Naive B cell (primary cell): ENCODE measurements around the gene FBXL7. TPM values are rescaled to one million over a fixed set of nuclear protein-coding genes. Genes with fewer than 3 reads are reported as not detected.

Experiments
- ATAC-seq, 2 donors: fragments of 150-1000 bp; cut with Tn5 transposase; 2 replicates each; pipeline ENCODE4 v1.10.0; 2021; ENCODE audit warnings: low read depth in 2 of 2, mild to moderate bottlenecking in 2 of 2, moderate library complexity in 2 of 2
- DNase-seq: peaks from one replicate; pipeline ENCODE4 v3.0.0; 2022
- H3K27ac Mint-ChIP-seq, 6 donors: one replicate each; pipeline ENCODE4 v1.8.0; 2020 to 2022; ENCODE audit warnings: mild to moderate bottlenecking in 6 of 6, mixed read lengths in 6 of 6, moderate library complexity in 5 of 6, inconsistent platforms in 2 of 6
- H3K27me3 Mint-ChIP-seq, 3 donors: one replicate each; pipeline ENCODE4 v1.8.0; 2021 to 2022; ENCODE audit warnings: mixed read lengths in 3 of 3, mild to moderate bottlenecking in 1 of 3
- H3K36me3 Mint-ChIP-seq, 2 donors: one replicate each; pipeline ENCODE4 v1.8.0; 2020 to 2022; ENCODE audit warnings: mixed read lengths in 2 of 2, inconsistent platforms in 1 of 2, mild to moderate bottlenecking in 1 of 2
- H3K4me1 Mint-ChIP-seq, 3 donors: one replicate each; pipeline ENCODE4 v1.8.0; 2020 to 2022; ENCODE audit warnings: mixed read lengths in 3 of 3, inconsistent platforms in 1 of 3, mild to moderate bottlenecking in 1 of 3, moderate library complexity in 1 of 3
- H3K4me3 Mint-ChIP-seq, 8 donors: one replicate each; pipeline ENCODE4 v1.8.0; 2020 to 2022; ENCODE audit warnings: mild to moderate bottlenecking in 8 of 8, mixed read lengths in 8 of 8, moderate library complexity in 8 of 8, inconsistent platforms in 2 of 8
- H3K9me3 Mint-ChIP-seq, 7 donors: one replicate each; pipeline ENCODE4 v1.8.0; 2020 to 2022; ENCODE audit warnings: mixed read lengths in 7 of 7, mild to moderate bottlenecking in 5 of 7, inconsistent platforms in 2 of 7, moderate library complexity in 1 of 7
- polyA plus RNA-seq, 6 donors: library from polyadenylated mRNA; unstranded; fragments of 300-500 nt; fragmentation: Illumina TruSeq; gene quantifications; one replicate each; pipeline ENCODE4 v1.2.3, GENCODE V29; 2021; ENCODE audit warnings: low read depth in 6 of 6

FBXL7 gene
- polyA plus RNA-seq, 6 donors from 2014 or later = not detected

- DNase-seq (no peak), ATAC-seq (no peak)
- Mint-ChIP-seq H3K9me3 (peaks cover 0 to 11% (median 3%) of the 10 kb centered on the region in 7 donors), H3K27ac (no peak overlapping the region), H3K4me1 (no peaks in the 10 kb centered on the region), H3K36me3 (no peaks in the 10 kb centered on the region), H3K27me3 (no peaks in the 10 kb centered on the region), H3K4me3 (no peak overlapping the region)
Measured at GRCh38 chr5:15959370-15960164, 459.6 kb downstream of the FBXL7 start.

GRCh38 chr5:15966066-15966640 lies 466.2 kb downstream of the FBXL7 start:
- ATAC-seq (no peak), DNase-seq (no peak)
- H3K4me1 Mint-ChIP-seq = no peaks in the 10 kb centered on the region
- no peak overlapping the region for H3K27ac Mint-ChIP-seq
- H3K9me3 Mint-ChIP-seq = peaks cover 0 to 12% (median 5%) of the 10 kb centered on the region in 7 donors
- no peaks in the 10 kb centered on the region for H3K27me3 Mint-ChIP-seq
- no peaks in the 10 kb centered on the region for H3K36me3 Mint-ChIP-seq
- H3K4me3 Mint-ChIP-seq = no peak overlapping the region

- ATAC-seq (no peak), DNase-seq (no peak)
- no peaks in the 10 kb centered on the region for H3K4me1 Mint-ChIP-seq
- H3K27me3 Mint-ChIP-seq = no peaks in the 10 kb centered on the region
- no peak overlapping the region for H3K4me3 Mint-ChIP-seq
- peaks cover 0 to 11% (median 5%) of the 10 kb centered on the region in 7 donors for H3K9me3 Mint-ChIP-seq
- H3K36me3 Mint-ChIP-seq = no peaks in the 10 kb centered on the region
- H3K27ac Mint-ChIP-seq = no peak overlapping the region
Measured at GRCh38 chr5:15966651-15967050, 466.7 kb downstream of the FBXL7 start.

- Mint-ChIP-seq H3K27ac (no peak overlapping the region), H3K36me3 (no peaks in the 10 kb centered on the region), H3K9me3 (peaks cover 0 to 16% (median 5%) of the 10 kb centered on the region in 7 donors), H3K27me3 (no peaks in the 10 kb centered on the region), H3K4me3 (no peak overlapping the region), H3K4me1 (no peaks in the 10 kb centered on the region)
- no peak for DNase-seq
- ATAC-seq = no peak
Measured at GRCh38 chr5:15968993-15969392, 469.0 kb downstream of the FBXL7 start.

GRCh38 chr5:15977851-15978250 lies 477.9 kb downstream of the FBXL7 start:
- ATAC-seq (no peak), DNase-seq (no peak)
- no peaks in the 10 kb centered on the region for H3K27me3 Mint-ChIP-seq
- H3K36me3 Mint-ChIP-seq = no peaks in the 10 kb centered on the region
- no peaks in the 10 kb centered on the region for H3K4me1 Mint-ChIP-seq
- H3K4me3 Mint-ChIP-seq = no peak overlapping the region
- no peak overlapping the region for H3K27ac Mint-ChIP-seq
- H3K9me3 Mint-ChIP-seq = peaks cover 0 to 17% (median 9%) of the 10 kb centered on the region in 7 donors

GRCh38 chr5:15980835-15981234 lies 480.9 kb downstream of the FBXL7 start:
- Mint-ChIP-seq H3K27me3 (no peaks in the 10 kb centered on the region), H3K36me3 (no peaks in the 10 kb centered on the region), H3K4me1 (no peaks in the 10 kb centered on the region), H3K4me3 (no peak overlapping the region), H3K27ac (no peak overlapping the region), H3K9me3 (peaks cover 0 to 6% (median 5%) of the 10 kb centered on the region in 7 donors)
- DNase-seq (no peak), ATAC-seq (no peak)

GRCh38 chr5:15983392-15983791 lies 483.4 kb downstream of the FBXL7 start:
- Mint-ChIP-seq H3K36me3 (no peaks in the 10 kb centered on the region), H3K4me3 (no peak overlapping the region), H3K9me3 (peaks cover 0 to 11% (median 4%) of the 10 kb centered on the region in 7 donors), H3K4me1 (no peaks in the 10 kb centered on the region), H3K27ac (no peak overlapping the region), H3K27me3 (no peaks in the 10 kb centered on the region)
- DNase-seq (no peak), ATAC-seq (no peak)
